HCT116 (cell line): ENCODE measurements around the gene RNASET2.

ENCODE experiments used
- POLR2A ChIP-seq: IDR thresholded peaks from 2 replicates; pipeline ENCODE4 v1.7.0; 2011; ENCODE audit warnings: borderline replicate concordance; ENCODE audit not compliant: insufficient read depth, insufficient read length; ENCODE audit errors: extremely low read depth
- POLR2AphosphoS5 ChIP-seq: IDR thresholded peaks from 2 replicates; pipeline ENCODE4 v1.6.1; 2011; ENCODE audit warnings: mild to moderate bottlenecking, low read depth, low read length, moderate library complexity
- RAD21 ChIP-seq: IDR thresholded peaks from 2 replicates; pipeline ENCODE4 v1.6.1; 2012; ENCODE audit warnings: low read depth, mild to moderate bottlenecking
- ZFX ChIP-seq: fragments of 450-650 bp; IDR thresholded peaks from 2 replicates; pipeline ENCODE4 v1.6.1; 2017

DNA sequence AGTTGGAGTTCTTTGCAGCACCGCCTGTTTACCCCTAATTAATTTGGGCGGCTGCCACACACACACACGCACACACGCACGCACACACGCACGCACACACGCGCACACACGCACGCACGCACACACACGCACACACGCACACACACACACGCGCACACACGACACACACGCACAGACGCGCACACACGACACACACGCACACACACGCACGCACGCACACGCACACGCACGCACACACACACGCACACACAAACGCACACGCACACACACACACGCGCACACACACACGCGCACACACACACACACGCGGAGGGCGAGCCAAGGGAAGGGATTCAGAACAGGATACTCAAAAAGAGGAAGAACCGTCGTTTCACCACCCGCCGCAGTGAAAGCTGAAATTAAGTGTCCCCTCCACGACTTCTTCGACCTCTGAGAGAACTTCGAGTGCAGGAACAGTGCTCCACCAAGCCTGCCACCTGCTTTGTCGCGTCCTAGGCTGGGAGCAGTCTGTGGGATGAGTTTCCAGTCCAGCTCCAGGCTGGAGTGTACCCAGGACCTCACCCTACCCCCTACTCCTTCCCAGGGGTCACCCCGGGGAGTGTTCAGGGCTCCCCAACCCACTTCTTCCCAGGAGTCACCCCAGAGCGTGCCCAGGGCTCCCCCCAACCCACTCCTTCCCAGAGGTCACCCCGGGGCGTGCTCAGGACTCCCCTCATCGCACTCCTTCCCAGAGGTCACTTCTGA is 1.1 kb downstream of the RNASET2 start:
- TF ChIP-seq POLR2A, result no peak
- no peak for TF ChIP-seq POLR2AphosphoS5
- no peak for TF ChIP-seq RAD21
- TF ChIP-seq ZFX, result no peak
